PFSK-1 (cell line): ENCODE measurements around the gene TMEM245.

ENCODE experiments used
- FOXP2 ChIP-seq: optimal IDR thresholded peaks from 2 replicates; pipeline ENCODE3; 2011; ENCODE audit warnings: borderline replicate concordance, control low read depth, inconsistent platforms; ENCODE audit not compliant: insufficient read depth; ENCODE audit errors: extremely low read length, extremely low read depth
- POLR2AphosphoS5 ChIP-seq: IDR thresholded peaks from 2 replicates; pipeline ENCODE4 v1.6.1; 2012; ENCODE audit warnings: low read depth, mild to moderate bottlenecking, control low read depth, low read length, moderate library complexity
- REST ChIP-seq, 2 experiments: IDR thresholded peaks; 2 replicates each; pipeline versions ENCODE4 v1.6.1 to v1.8.0; 2011 to 2012; ENCODE audit warnings: low read depth in 2 of 2, low read length in 2 of 2, control low read depth in 1 of 2, inconsistent platforms in 1 of 2, mild to moderate bottlenecking in 1 of 2, moderate library complexity in 1 of 2; ENCODE audit not compliant: insufficient read depth in 1 of 2
- SIN3A ChIP-seq: IDR thresholded peaks from 2 replicates; pipeline ENCODE4 v1.6.1; 2012; ENCODE audit warnings: mild to moderate bottlenecking, low read length, moderate library complexity, borderline replicate concordance; ENCODE audit not compliant: insufficient read depth
- TAF1 ChIP-seq: IDR thresholded peaks from 2 replicates; pipeline ENCODE4 v1.6.1; 2012; ENCODE audit warnings: low read length, control low read depth, borderline replicate concordance; ENCODE audit not compliant: insufficient read depth

- no peak for TF ChIP-seq POLR2AphosphoS5
- TF ChIP-seq TAF1, result no peak
- TF ChIP-seq REST (IDR thresholded peaks at IDR 0.05; ENCODE audit: insufficient read depth in 1 of 2, low read depth in 2 of 2, low read length in 2 of 2), result no peak
- no peak for TF ChIP-seq FOXP2
- no peak for TF ChIP-seq SIN3A
These were observed 141.5 kb downstream of the TMEM245 start for GRCh38 chr9:108978205-108978604.
